HCT116 (cell line): ENCODE measurements around the gene MORN1. TPM values are rescaled to one million over a fixed set of nuclear protein-coding genes. Genes with fewer than 3 reads are reported as not detected.
A peak's percentile ranks its signal among the peaks of the same experiment; 100 is the strongest.

ENCODE experiments used
- ATAC-seq: fragments of 200-7000 bp; cut with Tn5 transposase; 2 replicates; pipeline ENCODE4 v1.9.1; 2020; ENCODE audit warnings: mild to moderate bottlenecking, moderate library complexity
- BruUV-seq: library from RNA; stranded (reverse); fragments of 400-500 nt; replicated peaks from 2 replicates; lab custom pipeline; 2021; lab: Mats Ljungman, UMichigan
- CTCF ChIA-PET: fragments of 300-600 bp; sonication (Branson Sonifier 250); formaldehyde crosslinking; loops from one replicate; lab custom pipeline; 2021; ENCODE audit warnings: antibody characterized with exemption; lab: Charles Lee
- POLR2A ChIA-PET: fragments of 300-600, 350-600 bp; sonication (Branson Sonifier 250); formaldehyde crosslinking; loops from one replicate; lab custom pipeline; 2021; ENCODE audit warnings: antibody characterized with exemption; lab: Charles Lee
- RAD21 ChIA-PET, 2 experiments: fragments of 300-600 bp; sonication (Branson Sonifier 250); formaldehyde crosslinking; loops; one replicate each; lab custom pipeline; 2023; ENCODE audit warnings: low total read pairs in 2 of 2; ENCODE audit not compliant: uncharacterized antibody in 2 of 2, unreplicated experiment in 2 of 2, low non-redundant PET in 1 of 2; lab: Charles Lee
- DNase-seq: peaks from one replicate; pipeline ENCODE4 v3.0.0-alpha.2; 2010; ENCODE audit warnings: low read depth, low spot score
- H2AFZ ChIP-seq: fragments of 200-600 bp; shearing (Covaris generic), sonication (generic); 2 replicates; pipeline ENCODE4 v1.6.1; 2017; ENCODE audit warnings: low read depth, mixed run types, mixed read lengths, antibody characterized with exemption, low read length; ENCODE audit not compliant: poor library complexity, severe bottlenecking
- H3K27ac ChIP-seq: 2 replicates; pipeline ENCODE4 v1.5.1; 2012; ENCODE audit warnings: low read depth, low read length
- H3K27me3 ChIP-seq: fragments of 200-600 bp; sonication (generic); 2 replicates; pipeline ENCODE4 v1.6.1; 2016; ENCODE audit warnings: mixed run types, low read length, mixed read lengths; ENCODE audit not compliant: insufficient read depth
- H3K36me3 ChIP-seq, 2 experiments: fragments of 200-500 bp in 1 of 2; fragments of 200-600 bp in 1 of 2; sonication (Bioruptor generic) in 1 of 2; sonication (generic) in 1 of 2; 2 replicates each; pipeline versions ENCODE4 v1.5.1 to v1.6.1; 2014 to 2016; ENCODE audit warnings: low read length in 2 of 2, inconsistent platforms in 1 of 2, mixed read lengths in 1 of 2, mixed run types in 1 of 2; ENCODE audit not compliant: insufficient read depth in 2 of 2, control insufficient read depth in 1 of 2
- H3K4me1 ChIP-seq, 2 experiments: fragments of 200-600 bp in 1 of 2; sonication (generic) in 1 of 2; 2 replicates each; pipeline versions ENCODE4 v1.5.1 to v1.6.1; 2012 to 2017; ENCODE audit warnings: low read length in 2 of 2, inconsistent platforms in 1 of 2, mild to moderate bottlenecking in 1 of 2, mixed read lengths in 1 of 2, mixed run types in 1 of 2, moderate library complexity in 1 of 2; ENCODE audit not compliant: insufficient read depth in 2 of 2, control insufficient read depth in 1 of 2
- H3K4me2 ChIP-seq: fragments of 200-600 bp; sonication (generic); 2 replicates; pipeline ENCODE4 v1.6.1; 2017; ENCODE audit warnings: mixed run types, low read length, mixed read lengths
- H3K4me3 ChIP-seq, 2 experiments: fragments of 200-600 bp in 1 of 2; sonication (generic) in 1 of 2; replicated peaks in 1 of 2; 2 replicates each; pipeline ENCODE4 v1.5.1; 2011 to 2016; ENCODE audit warnings: low read length in 2 of 2, control low read depth in 1 of 2, low read depth in 1 of 2, mild to moderate bottlenecking in 1 of 2, mixed read lengths in 1 of 2, mixed run types in 1 of 2
- H3K79me2 ChIP-seq: fragments of 200-600 bp; sonication (generic); 2 replicates; pipeline ENCODE4 v1.6.1; 2017; ENCODE audit warnings: mild to moderate bottlenecking, mixed run types, low read length, moderate library complexity, mixed read lengths; ENCODE audit not compliant: insufficient read depth
- H3K9ac ChIP-seq: fragments of 200-600 bp; sonication (generic); 2 replicates; pipeline ENCODE4 v1.6.1; 2016; ENCODE audit warnings: low read length, mixed read lengths
- H3K9me2 ChIP-seq: fragments of 200-600 bp; sonication (generic), shearing (Covaris generic); 2 replicates; pipeline ENCODE4 v1.6.1; 2017; ENCODE audit warnings: mixed run types, mild to moderate bottlenecking, moderate library complexity; ENCODE audit not compliant: insufficient read depth
- H3K9me3 ChIP-seq, 2 experiments: fragments of 200-500 bp in 1 of 2; fragments of 200-600 bp in 1 of 2; sonication (Bioruptor generic) in 1 of 2; sonication (generic) in 1 of 2; 2 replicates each; pipeline ENCODE4 v1.6.1; 2014 to 2017; ENCODE audit warnings: low read length in 2 of 2, mixed read lengths in 2 of 2, inconsistent platforms in 1 of 2, low read depth in 1 of 2, mild to moderate bottlenecking in 1 of 2, mixed run types in 1 of 2, moderate library complexity in 1 of 2; ENCODE audit not compliant: control insufficient read depth in 1 of 2, insufficient read depth in 1 of 2
- H4K20me1 ChIP-seq: fragments of 200-600 bp; sonication (generic), shearing (Covaris generic); 2 replicates; pipeline ENCODE4 v1.6.1; 2017; ENCODE audit warnings: mixed run types, mild to moderate bottlenecking, moderate library complexity; ENCODE audit not compliant: insufficient read depth
- REST ChIP-seq: IDR thresholded peaks from 2 replicates; pipeline ENCODE4 v1.6.1; 2012; ENCODE audit warnings: low read depth
- SP1 ChIP-seq: IDR thresholded peaks from 2 replicates; pipeline ENCODE4 v1.6.1; 2012; ENCODE audit warnings: low read depth
- TCF7L2 ChIP-seq: IDR thresholded peaks from 2 replicates; pipeline ENCODE4 v1.7.0; 2011; ENCODE audit warnings: borderline replicate concordance, inconsistent platforms; ENCODE audit not compliant: insufficient read depth, insufficient read length; ENCODE audit errors: extremely low read depth
- ZBTB33 ChIP-seq: IDR thresholded peaks from 2 replicates; pipeline ENCODE4 v1.6.1; 2011; ENCODE audit warnings: mild to moderate bottlenecking, low read length, moderate library complexity; ENCODE audit not compliant: insufficient replicate concordance; ENCODE audit errors: extremely low read depth
- intact Hi-C: fragments of 100-400 bp; cut with micrococcal nuclease; formaldehyde crosslinking; loops from 2 replicates; pipeline ENCODE4 v1.10.0; 2022
- total RNA-seq: library from RNA; stranded (reverse); gene quantifications from one replicate; pipeline ENCODE4 v1.2.1, GENCODE V29; 2021; ENCODE audit not compliant: unreplicated experiment

MORN1 gene
- total RNA-seq, 1 experiment from 2014 or later = 21.4 TPM

- no peak for DNase-seq
- no peak overlapping the region for H3K4me3 ChIP-seq
- RAD21 ChIA-PET = no interaction called here
- CTCF ChIA-PET = interaction anchor here (3.1 kb wide), 1 partner anchor 71 kb away, joined by 13 read pairs; no protein-coding TSS in a partner anchor
- no peaks in the 10 kb centered on the region for H3K79me2 ChIP-seq
- TF ChIP-seq REST (no peak), SP1 (no peak), TCF7L2 (no peak), ZBTB33 (no peak)
- TF ChIP-seq, all 23 proteins: peak for 0
- no peak for ATAC-seq
- Histone ChIP-seq H3K9me3 (no peaks in the 10 kb centered on the region), H3K4me2 (no peak overlapping the region), H3K36me3 (peaks cover 4 to 10% of the 10 kb centered on the region in 2 experiments; a peak in 3 of 4 replicates), H4K20me1 (no peaks in the 10 kb centered on the region), H2AFZ (no peak overlapping the region), H3K4me1 (peaks cover 16 to 40% of the 10 kb centered on the region in 2 experiments), H3K9me2 (no peaks in the 10 kb centered on the region), H3K9ac (peak overlapping the region; percentile 17; the same call in 1 of the 2 replicates), H3K27ac (peak overlapping the region; percentile 56; the same call in 1 of the 2 replicates), H3K27me3 (no peaks in the 10 kb centered on the region)
- no TSS peak for BruUV-seq
- intact Hi-C loops = no loop called here
- POLR2A ChIA-PET = no interaction called here
Observed at GRCh38 chr1:2310332-2311183, 80.8 kb downstream of the MORN1 start.
